GM19099 (cell line): ENCODE results near the gene A2ML1.
"Not testable (repeated sequence)": the region's sequence is repeated elsewhere in the genome, so short reads cannot be mapped to it uniquely, and the experiment has no call there.

ENCODE experiments used
- POLR2A ChIP-seq: IDR thresholded peaks from 3 replicates; pipeline ENCODE4 v1.6.1; 2011; ENCODE audit warnings: low read depth; ENCODE audit not compliant: insufficient read length; ENCODE audit errors: extremely low read depth

A2ML1 gene

DNA sequence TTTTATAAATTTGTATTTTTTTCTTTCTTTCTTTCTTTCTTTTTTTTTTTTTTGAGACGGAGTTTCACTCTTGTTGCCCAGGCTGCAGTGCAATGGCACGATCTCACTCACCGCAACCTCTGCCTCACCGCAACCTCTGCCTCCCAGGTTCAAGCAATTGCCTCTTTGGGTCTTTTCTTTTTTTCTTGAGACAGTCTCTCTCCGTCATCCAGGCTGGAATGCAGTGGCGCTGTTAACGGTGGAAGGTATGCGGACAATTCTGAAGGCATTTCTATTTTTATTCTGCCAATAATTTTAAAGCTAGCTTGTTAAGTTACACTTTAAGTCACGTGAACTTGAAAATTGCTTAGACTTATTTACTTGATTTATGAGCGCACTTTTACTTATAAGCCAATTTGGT, 83.1 kb downstream of the A2ML1 start:
- TF ChIP-seq POLR2A = no peak

DNA sequence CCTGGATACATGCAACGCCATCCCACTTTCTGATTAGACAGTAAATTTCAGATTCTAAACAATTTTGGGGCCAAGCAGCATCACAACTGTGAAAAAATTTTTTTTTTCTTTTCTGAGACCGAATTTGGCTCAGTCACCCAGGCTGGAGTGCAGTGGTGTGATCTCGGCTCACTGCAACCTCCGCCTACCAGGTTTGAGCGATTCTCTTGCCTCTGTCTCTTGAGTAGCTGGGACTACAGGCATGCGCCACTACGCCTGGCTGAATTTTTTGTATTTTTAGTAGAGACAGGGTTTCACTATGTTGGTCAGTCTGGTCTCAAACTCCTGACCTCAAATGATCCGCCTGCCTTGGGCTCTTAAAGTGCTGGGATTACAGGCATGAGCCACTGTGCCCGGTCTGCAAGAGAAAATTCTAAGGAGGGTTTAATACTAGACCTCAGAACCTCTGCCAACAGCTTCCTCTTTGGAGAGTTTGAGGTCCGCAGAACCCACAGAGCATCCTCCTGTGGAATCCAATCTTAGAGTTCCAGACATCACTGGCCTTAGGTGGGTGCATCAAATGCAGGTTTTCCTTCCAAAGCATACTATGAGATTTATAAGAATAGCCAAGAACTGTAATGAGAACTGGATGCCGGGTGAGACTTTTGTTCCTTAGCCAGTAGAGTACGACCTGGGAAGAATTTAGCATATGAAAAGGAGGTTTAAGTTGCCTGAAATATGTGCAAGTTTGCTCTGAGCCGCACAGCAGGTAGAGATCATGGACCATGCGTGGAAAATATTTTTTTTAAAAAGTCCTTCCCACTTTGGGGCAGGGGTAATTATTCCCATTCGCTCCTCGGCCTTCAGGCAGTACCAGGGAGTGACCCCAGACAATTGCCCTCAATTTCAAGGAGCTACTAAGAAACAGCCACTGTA, 84.1 kb downstream of the A2ML1 start:
- no peak for TF ChIP-seq POLR2A

DNA sequence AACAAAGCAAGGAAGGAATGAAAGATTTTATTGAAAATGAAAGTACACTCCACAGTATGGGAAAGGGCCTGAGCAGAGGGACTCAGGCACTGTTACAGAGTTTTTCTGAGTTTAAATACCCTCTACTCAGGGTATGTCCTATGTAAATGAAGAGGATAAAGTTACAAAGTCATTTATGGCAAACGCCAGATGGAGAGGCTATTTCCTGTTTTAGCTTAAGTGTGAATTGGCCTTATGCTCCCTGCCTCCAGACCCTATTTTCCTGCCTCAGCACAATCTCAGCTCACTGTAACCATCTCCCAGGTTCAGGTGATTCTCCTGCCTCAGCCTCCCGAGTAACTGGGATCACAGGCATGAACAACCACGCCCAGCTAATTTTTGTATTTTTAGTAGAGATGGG, 85.1 kb downstream of the A2ML1 start:
- no peak for TF ChIP-seq POLR2A

DNA sequence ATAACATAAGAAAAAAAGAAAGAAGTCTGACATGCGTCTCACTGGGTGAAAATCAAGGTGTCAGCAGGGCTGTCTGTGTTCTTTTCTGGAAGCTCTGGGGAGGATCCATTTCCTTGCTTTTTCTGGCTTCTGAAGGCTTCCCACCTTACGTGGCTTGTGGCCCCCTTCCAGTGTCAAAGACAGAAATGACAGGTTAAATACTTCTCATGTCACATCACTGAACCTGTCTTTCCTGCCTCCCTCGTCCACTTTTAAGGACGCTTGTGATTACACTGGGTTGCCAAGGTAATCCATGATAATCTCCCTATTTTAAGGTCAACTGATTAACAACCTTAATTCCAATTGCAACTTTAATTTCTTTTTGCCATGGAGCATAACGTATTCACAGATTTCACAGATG, 87.3 kb downstream of the A2ML1 start:
- no peak for TF ChIP-seq POLR2A

DNA sequence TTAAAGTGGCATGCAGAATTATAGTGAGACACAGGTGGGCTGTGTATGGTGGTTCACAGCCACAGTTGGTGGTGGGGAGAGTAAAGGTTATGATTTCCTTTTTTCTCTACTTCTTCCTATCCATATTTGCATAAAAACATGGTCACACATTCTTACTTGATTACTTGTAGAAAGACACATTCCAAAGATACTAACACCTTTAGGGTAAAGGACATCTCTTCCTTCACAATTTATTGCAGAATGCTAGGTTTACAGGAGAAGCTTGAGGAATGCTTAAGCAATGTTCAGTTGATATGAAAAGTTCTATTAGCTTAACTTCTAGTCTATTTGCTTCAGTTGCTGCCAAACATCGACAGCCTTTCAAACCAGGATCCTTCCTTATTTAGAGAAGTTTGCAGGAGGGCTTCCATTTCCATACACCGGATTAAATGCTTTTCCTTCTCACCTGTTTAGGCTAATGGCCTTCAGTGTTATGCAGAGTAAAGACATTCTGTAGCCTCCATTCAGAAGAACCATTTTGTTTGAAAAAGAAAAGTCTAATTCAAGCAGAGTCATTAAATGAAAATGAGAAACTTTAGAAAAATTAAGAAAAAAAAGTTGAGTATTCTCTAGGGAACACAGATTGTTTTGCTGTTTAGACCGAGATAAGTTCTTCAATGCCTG, 89.3 kb downstream of the A2ML1 start:
- no peak for TF ChIP-seq POLR2A

DNA sequence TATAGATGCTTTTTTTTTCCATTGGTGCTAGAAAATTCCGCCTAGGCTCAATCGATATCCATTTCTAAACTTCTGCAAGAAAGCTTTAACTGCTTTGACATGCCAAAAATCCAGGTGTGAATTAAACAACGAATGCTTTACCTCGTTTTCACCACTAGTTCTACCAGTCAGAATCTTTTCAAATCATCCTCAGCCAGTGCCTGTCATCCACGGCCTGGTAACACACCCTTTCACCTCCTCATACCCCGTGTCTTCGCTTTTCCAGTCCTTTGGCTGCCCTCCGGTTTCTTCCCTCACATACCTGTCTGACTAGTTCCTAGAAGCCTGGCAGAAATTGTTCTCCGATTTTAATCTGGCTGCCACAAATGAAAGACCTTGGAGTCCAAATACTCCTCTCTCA, 90.5 kb downstream of the A2ML1 start:
- TF ChIP-seq POLR2A = no peak

DNA sequence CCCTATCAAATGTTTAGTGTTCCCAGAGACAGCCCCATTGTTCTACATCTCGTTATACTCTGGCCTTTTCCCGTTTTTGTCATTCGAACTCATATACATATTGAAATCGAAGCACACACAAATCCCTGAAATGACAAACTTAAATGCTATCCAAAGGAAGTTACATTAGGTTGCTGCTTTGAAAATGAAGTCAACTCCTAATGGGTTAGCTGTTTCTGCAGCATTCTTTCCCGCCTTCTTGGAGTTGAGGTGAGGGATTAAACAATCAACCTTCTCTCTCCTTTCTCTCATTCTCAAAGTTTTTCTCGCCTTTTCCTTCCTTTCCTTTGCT, 91.2 kb downstream of the A2ML1 start:
- TF ChIP-seq POLR2A = no peak

DNA sequence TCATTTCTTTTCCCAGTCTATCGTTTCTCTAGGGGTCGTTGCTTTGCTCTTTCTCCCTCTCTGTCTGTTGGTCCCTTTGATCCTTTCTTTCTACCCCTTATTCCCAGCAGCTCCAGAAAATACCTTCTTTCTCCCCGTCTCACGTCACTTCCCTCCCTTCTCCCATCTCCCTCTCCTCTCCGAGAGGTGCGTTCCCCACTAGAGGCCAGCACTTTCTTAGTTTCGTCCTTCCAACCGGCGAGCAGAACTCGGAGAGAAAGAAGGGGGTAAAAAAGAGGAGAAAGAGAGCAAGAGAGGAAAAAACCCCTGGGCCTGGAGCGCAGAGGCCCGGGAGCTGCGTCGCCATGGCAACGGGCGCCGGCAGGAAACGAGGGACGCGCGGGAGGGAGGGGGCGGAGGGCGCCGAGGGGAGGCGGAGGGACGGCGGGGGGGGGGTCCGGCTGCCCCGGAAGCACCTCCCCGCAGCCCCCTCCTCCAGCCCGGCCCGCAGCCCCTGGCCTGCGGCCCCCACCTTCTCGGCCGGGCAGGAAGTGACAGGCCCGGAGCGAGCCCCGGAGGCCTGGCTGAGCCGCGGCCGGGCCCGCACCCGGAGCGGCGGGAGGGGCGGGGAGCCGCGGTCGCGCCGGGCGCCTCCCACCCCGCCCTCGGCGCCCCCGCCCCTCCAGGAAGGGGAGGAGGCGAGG, 91.8 kb downstream of the A2ML1 start, which contains the start of gene PHC1:
Gene PHC1, plus strand, starts transcription at position 477 of the 683 bp plus-strand sequence. CDS start 3,169 bp downstream, outside the sequence.
- TF ChIP-seq POLR2A = not testable (repeated sequence)

DNA sequence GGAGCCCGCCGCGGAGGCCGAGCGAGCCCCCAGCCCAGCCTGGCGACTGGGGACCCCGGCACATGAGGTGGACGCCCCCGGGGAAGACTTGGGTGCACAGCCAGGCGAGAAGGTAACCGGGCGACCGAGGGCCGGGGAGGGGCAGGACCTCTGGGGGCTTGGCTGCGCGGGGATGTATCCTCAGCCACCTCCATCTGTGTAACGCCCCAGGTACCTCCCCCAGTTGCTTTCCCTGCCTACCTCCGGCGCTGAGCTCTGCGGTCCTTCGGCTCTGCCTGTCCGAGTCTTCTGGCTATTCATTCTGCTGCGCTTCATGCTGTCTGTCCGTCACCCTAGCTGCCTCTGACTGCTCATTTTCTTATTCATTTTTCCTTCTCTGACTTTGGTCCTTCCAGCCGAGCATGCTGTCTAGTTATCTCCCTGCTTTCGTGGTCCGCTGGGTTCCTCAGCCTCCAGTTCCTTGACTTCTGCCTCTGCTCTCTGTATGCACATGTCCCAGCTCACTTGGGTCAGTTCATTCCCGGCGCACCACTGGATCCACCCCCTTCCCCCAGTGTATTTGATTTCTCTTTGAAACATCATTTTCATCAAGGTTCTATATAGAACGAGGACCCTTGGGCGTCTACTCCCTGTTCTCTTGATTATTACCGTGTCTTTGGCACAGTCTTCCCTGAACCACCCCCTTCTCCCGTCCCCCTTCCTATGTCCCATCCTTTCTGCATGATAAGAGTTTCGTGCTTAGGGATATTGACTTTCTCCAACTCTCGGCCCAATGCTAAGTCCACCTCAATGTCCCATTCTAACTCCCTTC, 92.5 kb downstream of the A2ML1 start:
- no peak for TF ChIP-seq POLR2A

DNA sequence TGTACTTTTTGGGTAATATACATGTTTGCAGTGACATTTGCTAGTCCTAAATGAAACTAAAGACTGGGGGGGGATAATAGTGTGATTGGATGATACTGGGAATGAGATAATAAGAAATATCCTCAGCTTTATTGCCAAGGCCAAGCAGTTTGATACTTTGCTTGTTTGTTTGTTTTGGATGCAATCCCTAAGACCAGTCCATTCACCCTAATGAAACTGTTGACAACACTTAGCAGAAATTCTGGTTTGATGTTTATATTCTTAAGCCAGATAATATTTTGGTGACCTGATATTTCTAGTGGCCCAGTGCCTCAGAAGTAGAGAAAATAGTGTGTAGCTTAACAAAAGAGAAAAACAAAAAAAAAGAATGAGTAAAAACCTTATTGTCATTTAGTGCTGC, 93.7 kb downstream of the A2ML1 start:
- TF ChIP-seq POLR2A = no peak

DNA sequence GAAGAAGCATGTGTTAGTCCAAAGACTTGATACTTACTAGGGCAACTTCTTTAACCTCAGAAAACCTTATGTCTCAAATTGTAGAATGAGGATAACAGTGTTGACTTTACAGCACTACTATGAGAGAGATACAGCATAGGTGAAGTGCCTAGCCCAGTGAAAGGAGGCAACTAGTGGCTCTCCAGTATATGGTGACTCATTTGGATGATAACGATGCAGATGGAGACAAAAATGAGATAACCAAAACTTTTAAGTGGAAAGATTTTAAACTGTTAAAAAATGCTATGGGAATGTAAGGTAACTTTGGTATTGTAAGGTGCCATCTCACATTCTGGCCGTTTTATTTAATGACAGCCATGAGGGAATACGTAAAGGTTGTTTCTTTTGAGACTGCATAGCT, 94.6 kb downstream of the A2ML1 start:
- TF ChIP-seq POLR2A = no peak

DNA sequence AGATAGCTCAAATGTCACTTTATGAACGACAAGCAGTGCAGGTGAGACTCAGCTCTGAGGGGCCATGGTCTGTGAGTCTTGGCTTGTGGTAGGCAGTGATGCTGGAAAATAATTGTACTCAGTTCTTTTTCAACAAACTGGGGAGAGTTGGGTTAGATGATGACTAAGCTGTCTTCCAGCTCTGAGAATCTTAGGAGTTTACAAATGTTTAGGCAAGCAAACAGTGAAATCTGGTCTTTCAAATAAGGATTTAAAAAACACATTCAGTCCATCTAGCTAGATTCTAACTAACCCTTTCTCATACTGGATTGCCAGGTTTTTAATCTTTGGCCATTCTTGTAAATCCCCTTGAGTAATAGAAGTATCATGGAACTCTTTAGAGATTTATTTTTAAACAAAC, 95.3 kb downstream of the A2ML1 start:
- TF ChIP-seq POLR2A = no peak

DNA sequence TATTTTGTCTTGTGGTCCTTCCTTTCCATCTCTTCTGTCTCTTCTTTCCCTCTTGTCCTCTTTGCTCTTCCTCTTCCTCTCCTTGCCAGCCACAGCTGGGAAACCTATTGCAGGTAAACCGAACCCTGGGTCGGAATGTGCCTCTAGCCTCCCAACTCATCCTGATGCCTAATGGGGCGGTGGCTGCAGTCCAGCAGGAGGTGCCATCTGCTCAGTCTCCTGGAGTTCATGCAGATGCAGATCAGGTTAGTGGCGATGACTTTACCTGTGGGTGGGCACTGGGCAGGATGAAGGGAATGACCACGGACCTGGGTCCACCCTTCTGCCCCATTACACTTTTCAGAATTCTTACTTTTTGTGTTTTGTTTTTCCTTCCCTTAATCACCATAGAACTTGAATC, 100.1 kb downstream of the A2ML1 start:
- TF ChIP-seq POLR2A = no peak
